Cardiac fibroblast (primary cell): ENCODE results near the gene TNFRSF1B.

ENCODE experiments used
- DNase-seq, 2 donors: peaks; one replicate each; pipeline versions ENCODE4 v3.0.0 to v3.0.0-alpha.2; 2010; ENCODE audit warnings: low read depth in 2 of 2
- H3K4me3 ChIP-seq, 2 donors: replicated peaks in 1 of 2; 1 replicate in 1 of 2; 2 replicates in 1 of 2; pipeline ENCODE4 v1.5.1; 2011; ENCODE audit warnings: low read depth in 2 of 2, low read length in 2 of 2, mild to moderate bottlenecking in 2 of 2, moderate library complexity in 1 of 2
- TF ChIP-seq, protein P1 (sequence below): IDR thresholded peaks from one replicate; pipeline ENCODE4 v1.5.1; 2011; ENCODE audit warnings: low read depth, mild to moderate bottlenecking, low read length, inconsistent platforms

The TNFRSF1B gene

DNA sequence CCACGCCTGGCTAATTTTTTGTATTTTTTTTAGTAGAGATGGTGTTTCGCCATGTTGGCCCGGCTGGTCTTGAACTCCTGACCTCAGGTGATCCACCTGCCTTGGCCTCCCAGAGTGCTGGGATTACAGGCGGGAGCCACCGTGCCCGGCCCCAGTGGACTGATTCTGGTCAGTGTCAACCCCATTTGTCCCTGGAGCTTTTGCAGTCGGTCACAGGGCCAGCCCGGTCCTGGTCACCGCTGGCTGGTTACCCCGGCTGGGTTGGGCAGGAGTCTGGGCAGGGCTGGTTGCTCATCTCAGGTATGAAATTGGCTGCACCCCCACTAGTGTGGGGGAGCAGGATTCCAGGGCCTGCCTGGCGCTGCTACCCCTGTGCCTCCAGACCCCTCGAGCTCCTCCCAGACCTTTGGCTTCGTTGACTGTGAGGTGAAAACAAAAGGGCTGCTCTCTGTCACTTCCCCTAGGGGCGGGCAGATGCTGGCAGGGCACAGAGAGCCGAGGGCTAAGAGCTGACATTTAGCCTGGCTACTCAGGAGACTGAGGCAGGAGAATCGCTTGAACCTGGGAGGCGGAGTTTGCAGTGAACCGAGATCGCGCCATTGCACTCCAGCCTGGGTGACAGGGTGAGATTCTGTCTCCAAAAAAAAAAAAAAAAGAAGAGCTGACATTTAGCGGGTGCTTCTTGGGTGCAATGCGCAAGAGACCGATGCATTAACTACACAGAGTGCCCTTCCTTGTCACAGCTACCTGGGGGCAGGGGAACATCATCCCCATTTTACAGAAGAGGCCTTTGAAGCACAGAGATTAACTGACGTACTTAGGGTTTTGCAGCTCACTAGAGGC, 10.6 kb downstream of the TNFRSF1B start:
- no peak for DNase-seq
- TF ChIP-seq, protein P1, sequence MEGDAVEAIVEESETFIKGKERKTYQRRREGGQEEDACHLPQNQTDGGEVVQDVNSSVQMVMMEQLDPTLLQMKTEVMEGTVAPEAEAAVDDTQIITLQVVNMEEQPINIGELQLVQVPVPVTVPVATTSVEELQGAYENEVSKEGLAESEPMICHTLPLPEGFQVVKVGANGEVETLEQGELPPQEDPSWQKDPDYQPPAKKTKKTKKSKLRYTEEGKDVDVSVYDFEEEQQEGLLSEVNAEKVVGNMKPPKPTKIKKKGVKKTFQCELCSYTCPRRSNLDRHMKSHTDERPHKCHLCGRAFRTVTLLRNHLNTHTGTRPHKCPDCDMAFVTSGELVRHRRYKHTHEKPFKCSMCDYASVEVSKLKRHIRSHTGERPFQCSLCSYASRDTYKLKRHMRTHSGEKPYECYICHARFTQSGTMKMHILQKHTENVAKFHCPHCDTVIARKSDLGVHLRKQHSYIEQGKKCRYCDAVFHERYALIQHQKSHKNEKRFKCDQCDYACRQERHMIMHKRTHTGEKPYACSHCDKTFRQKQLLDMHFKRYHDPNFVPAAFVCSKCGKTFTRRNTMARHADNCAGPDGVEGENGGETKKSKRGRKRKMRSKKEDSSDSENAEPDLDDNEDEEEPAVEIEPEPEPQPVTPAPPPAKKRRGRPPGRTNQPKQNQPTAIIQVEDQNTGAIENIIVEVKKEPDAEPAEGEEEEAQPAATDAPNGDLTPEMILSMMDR = no peak
- H3K4me3 ChIP-seq = no peak overlapping the region

DNA sequence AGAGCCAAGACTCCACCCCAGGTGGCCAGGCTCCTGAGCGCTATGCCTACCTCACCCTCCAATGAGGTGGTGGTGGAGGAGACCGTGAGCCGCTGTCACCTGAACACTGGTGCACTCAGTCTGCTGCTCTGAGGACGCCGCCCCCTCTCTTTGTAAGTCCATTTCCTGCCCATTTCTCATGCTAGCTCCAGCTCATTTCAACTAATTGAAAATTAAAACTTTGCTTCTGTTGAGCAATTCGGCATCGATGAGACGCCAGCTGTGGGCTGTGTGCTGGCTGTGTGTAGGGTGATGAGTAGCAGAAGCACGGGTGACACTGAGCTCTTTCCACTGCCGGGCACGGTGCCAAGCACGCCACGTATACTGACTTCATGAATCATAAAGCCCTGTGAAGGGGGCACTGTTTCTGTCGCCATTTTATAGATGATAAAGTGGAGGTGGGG, 11.2 kb downstream of the TNFRSF1B start:
- DNase-seq = peak; percentile 91 to 92

DNA sequence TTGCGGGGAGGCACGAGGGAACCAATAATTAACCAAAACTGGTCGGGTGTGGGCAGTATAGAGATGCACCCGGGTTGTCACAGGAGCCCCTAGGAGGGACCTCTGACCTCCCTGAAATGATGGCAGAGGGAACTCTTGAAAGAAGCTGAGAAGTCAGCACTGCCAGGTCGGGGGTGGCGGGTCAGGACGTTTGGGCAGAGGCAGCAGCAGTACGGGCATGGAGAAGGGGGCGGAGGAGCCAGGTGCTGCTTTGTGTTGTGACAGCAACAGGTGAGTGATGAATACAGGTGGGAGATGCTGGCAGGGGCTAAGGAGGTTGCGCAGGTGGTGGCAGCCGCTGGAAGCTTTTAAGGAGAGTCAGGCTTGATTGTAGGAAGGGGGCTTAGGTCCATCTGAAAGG, 11.7 kb downstream of the TNFRSF1B start:
- no peak overlapping the region for H3K4me3 ChIP-seq
- DNase-seq = no peak
- TF ChIP-seq, protein P1 = no peak

More for the DNA sequence above, 11.2 kb downstream of the TNFRSF1B start:
- H3K4me3 ChIP-seq = no peak overlapping the region
- TF ChIP-seq, protein P1 = no peak

DNA sequence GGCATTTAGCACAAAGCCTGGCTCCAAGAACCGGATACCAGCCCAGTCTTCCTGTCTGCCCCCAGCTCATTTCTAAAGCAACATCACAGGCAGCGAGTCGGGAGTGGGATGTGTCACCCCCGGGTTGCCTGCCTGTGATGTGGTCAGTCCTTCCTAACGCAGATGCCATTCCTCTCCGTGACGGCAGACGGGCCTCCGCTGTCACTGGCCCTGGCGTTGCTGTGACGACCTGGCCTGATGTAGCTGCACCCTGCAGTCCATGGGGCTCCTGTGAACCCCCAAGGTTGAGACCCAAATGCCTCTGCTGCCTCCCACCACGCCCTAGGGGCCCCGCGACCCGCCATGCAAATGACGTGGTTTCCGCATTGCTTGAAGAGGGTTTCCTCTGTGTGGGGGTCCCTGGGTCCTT, 12.3 kb downstream of the TNFRSF1B start:
- no peak overlapping the region for H3K4me3 ChIP-seq
- TF ChIP-seq, protein P1 = no peak

DNA sequence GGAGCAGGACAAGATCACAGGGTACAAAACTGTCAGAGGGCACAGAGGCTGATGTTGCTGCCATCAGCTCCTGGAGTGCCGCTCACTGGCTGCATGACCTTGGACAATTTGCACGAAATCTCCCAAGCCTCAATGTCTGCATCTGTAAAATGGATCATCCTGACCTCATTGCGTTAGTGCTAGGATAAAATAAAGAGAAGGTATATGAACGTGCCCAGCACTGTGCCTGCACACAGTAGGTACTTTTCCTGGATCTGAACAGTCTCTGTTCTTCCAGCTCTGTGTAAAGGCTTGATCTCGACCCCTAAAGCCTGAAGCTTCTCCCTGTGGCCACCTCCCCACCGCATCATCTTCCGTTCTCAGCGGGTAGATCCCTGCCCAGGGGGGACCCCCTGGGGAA, 12.9 kb downstream of the TNFRSF1B start:
- TF ChIP-seq, protein P1 = no peak
- no peak overlapping the region for H3K4me3 ChIP-seq
- DNase-seq = no peak

More for the DNA sequence above, 12.3 kb downstream of the TNFRSF1B start:
- DNase-seq = peak in 1 of 2 donors; percentile 63

DNA sequence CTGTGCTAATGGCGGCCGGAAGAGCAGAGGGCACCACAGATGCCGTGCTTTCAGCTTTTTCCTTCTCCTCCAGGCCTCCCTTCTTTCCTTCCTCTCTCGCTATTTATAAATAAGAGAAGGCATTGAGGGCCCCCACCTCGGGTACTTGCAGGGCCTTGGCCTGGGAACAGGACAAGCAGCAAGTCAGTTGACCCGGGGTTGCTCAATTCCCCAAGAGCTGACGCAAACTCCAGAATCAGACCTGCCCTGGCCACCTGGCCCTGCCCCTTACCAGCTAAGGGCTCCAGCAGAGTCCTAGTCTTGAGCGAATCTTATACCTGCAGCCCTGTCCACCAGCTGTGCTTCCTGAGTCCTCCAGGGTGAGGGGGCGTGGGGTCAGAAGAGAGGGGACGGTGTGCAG, 13.5 kb downstream of the TNFRSF1B start:
- DNase-seq = no peak
- H3K4me3 ChIP-seq = no peak overlapping the region
- TF ChIP-seq, protein P1 = no peak
